Activated naive CD4-positive, alpha-beta T cell treated with anti-CD3 and anti-CD28 coated beads, Interleukin-2, amount 50 U/mL, for 72 hours (primary cell): ENCODE results near the gene CLCC1. TPM values are rescaled to one million over a fixed set of nuclear protein-coding genes. Genes with fewer than 3 reads are reported as not detected.
"Not testable (repeated sequence)": the region's sequence is repeated elsewhere in the genome, so short reads cannot be mapped to it uniquely, and the experiment has no call there.

Source experiments
- ATAC-seq, 2 donors: fragments of 150-1000 bp; cut with Tn5 transposase; 2 replicates each; pipeline ENCODE4 v1.10.0; 2021; ENCODE audit warnings: mild to moderate bottlenecking in 2 of 2, moderate library complexity in 2 of 2
- DNase-seq, 2 donors: peaks; one replicate each; pipeline ENCODE4 v3.0.0; 2021 to 2022; ENCODE audit warnings: low spot score in 2 of 2
- H3K27ac Mint-ChIP-seq, 2 donors: one replicate each; pipeline ENCODE4 v1.8.0; 2022; ENCODE audit warnings: mild to moderate bottlenecking in 2 of 2, mixed read lengths in 2 of 2
- H3K36me3 Mint-ChIP-seq, 2 donors: one replicate each; pipeline ENCODE4 v1.8.0; 2022; ENCODE audit warnings: mixed read lengths in 2 of 2
- H3K9me3 Mint-ChIP-seq, 2 donors: one replicate each; pipeline ENCODE4 v1.8.0; 2022; ENCODE audit warnings: mixed read lengths in 2 of 2
- total RNA-seq, 2 donors: library from RNA; stranded (reverse); gene quantifications; one replicate each; pipeline ENCODE4 v1.2.3, GENCODE V29; 2022

CLCC1 gene
- total RNA-seq, 2 donors from 2014 or later = 15.5 to 19.9 TPM

GRCh38 chr1:108947871-108948525, 15.3 kb downstream of the CLCC1 start:
- H3K27ac Mint-ChIP-seq = no peak overlapping the region
- no peaks in the 10 kb centered on the region for H3K9me3 Mint-ChIP-seq
- ATAC-seq (no peak), DNase-seq (no peak)
- H3K36me3 Mint-ChIP-seq = peaks cover 0 to 6% of the 10 kb centered on the region in 2 donors

- ATAC-seq (no peak), DNase-seq (no peak)
- Mint-ChIP-seq H3K9me3 (no peaks in the 10 kb centered on the region), H3K27ac (no peak overlapping the region), H3K36me3 (no peaks in the 10 kb centered on the region)
Measured at GRCh38 chr1:108936170-108936569, 27.1 kb downstream of the CLCC1 start.

- H3K36me3 Mint-ChIP-seq = no peaks in the 10 kb centered on the region
- H3K9me3 Mint-ChIP-seq = no peaks in the 10 kb centered on the region
- DNase-seq (no peak), ATAC-seq (no peak)
- no peak overlapping the region for H3K27ac Mint-ChIP-seq
Measured at GRCh38 chr1:108933944-108934343, 29.3 kb downstream of the CLCC1 start.

GRCh38 chr1:108927565-108927964, 35.7 kb downstream of the CLCC1 start:
- H3K9me3 Mint-ChIP-seq, H3K36me3 Mint-ChIP-seq, DNase-seq, ATAC-seq, H3K27ac Mint-ChIP-seq: not testable (repeated sequence)

GRCh38 chr1:108925920-108926319, 37.4 kb downstream of the CLCC1 start:
- H3K9me3 Mint-ChIP-seq = no peaks in the 10 kb centered on the region
- H3K36me3 Mint-ChIP-seq = peaks cover 0 to 6% of the 10 kb centered on the region in 2 donors
- no peak for DNase-seq
- no peak overlapping the region for H3K27ac Mint-ChIP-seq
- ATAC-seq = no peak

GRCh38 chr1:108916788-108917187, 46.5 kb downstream of the CLCC1 start:
- ATAC-seq (no peak), DNase-seq (no peak)
- H3K36me3 Mint-ChIP-seq = no peaks in the 10 kb centered on the region
- no peaks in the 10 kb centered on the region for H3K9me3 Mint-ChIP-seq
- peak overlapping the region in 1 of 2 donors; percentile 33 for H3K27ac Mint-ChIP-seq

Other genes starting within 250 kb of the CLCC1 start
- 10 to 100 TPM; 34.8 to 44.4 TPM for gene STXBP3, start 216.8 kb downstream of the CLCC1 start, total RNA-seq
- not detected for gene AKNAD1, start 106.4 kb downstream of the CLCC1 start, total RNA-seq
- gene GPSM2, start 86.5 kb downstream of the CLCC1 start, total RNA-seq = 10 to 100 TPM; 17.3 to 28.1 TPM
- 10 to 100 TPM in 1 of 2 donors, 1 to 10 TPM in 1; 7.9 to 11.5 TPM for gene WDR47, start 78.6 kb upstream of the CLCC1 start, total RNA-seq
- gene TAF13, start 112.5 kb upstream of the CLCC1 start, total RNA-seq = 10 to 100 TPM; 15.4 to 49.0 TPM
- gene TMEM167B, start 127.3 kb upstream of the CLCC1 start, total RNA-seq = 10 to 100 TPM; 24.0 to 54.9 TPM
- gene ELAPOR1, start 150.6 kb upstream of the CLCC1 start, total RNA-seq = 10 to 100 TPM in 1 of 2 donors, 1 to 10 TPM in 1; 5.7 to 15.0 TPM